GM21825 (cell line): ENCODE results near the gene GCN1.

ENCODE experiments used
- ATAC-seq: cut with Tn5 transposase; IDR thresholded peaks from one replicate; pipeline ENCODE4 v1.9.1; 2021; ENCODE audit warnings: mild to moderate bottlenecking, moderate library complexity; ENCODE audit not compliant: unreplicated experiment

GCN1 gene

DNA sequence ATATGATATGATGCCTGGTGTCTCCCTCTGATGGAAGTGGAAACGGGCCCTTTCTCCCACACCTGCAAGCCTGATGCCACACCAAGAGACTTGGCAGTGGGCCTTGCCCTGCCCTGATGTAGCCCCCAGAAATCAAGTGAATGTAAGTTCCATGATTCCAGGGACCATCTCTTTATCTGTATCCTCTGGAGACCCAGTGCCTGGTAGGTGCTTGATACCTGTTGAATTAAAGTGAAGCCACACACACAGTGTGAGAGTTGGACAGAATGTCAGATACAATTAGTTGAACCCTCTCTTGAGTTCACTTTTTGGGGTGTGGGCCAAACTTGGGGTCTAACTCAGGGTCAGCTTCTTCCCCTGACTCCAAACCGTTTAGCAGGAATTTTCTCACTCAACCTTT, 73.2 kb downstream of the GCN1 start:
- no peak for ATAC-seq

DNA sequence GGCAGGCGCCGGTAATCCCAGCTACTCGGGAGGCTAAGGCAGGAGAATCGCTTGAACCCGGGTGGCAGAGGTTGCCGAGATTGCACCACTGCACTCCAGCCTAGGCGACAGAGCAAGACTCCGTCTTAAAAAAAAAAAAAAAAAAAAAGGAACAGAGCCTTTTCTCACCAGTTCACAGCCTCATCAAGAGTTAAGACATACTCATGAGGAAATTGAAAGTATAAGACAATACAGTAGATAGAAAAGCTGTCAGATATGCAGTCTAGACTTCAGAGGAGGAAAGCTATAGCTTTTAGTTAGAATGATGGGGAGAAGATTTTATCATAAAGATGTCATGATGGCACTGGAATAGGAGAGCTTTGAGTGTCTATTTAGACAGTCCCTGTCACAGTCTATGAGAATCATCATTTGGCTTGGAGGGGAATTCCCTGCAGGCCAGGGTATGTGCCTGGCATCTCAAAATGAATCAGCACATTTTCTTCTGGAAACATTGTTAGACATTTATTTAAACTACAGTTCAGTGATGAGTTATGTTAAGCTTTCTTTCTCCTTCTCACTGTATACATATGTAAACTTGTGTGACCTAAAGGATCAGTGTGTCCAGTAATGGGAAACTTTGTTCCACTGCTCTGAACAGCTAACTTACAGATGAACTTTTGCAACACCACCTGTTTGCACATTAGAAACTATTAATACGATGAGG, 75.1 kb downstream of the GCN1 start:
- peak; percentile 28 for ATAC-seq

DNA sequence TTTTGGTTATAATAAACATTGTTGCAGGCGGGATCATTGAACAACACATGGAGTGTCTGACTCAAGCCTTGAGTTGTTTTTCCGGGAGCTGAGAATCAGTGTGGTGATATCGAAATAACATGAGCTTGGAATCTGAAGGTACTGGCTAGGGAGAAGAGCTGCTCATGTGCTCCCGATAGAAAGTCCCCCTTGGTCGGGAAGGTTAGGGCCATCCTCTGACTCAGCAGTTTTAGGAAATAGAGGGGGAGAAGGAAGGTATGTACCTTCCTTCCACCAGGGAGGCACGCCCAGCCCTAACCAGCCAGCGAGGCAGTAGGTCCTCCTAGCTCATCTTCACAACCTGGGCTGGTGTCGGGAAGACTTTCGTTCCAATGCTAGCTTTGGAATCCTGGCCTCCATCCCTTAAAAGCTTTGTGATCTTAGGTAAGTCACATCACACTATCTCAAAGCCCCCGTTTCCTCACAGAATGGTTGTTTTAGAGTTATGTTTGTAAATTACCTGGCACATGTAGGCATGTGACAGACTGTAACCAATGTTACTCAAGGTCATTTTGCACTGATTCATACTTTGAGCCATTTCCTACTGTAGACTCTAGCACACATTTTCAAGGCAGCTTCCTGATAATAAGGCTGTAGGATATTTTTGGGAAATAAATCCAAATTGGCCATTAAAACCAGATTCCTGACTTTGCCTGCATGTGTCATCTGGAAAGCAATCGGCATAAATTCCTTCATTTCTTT, 76.0 kb downstream of the GCN1 start:
- ATAC-seq, result no peak

DNA sequence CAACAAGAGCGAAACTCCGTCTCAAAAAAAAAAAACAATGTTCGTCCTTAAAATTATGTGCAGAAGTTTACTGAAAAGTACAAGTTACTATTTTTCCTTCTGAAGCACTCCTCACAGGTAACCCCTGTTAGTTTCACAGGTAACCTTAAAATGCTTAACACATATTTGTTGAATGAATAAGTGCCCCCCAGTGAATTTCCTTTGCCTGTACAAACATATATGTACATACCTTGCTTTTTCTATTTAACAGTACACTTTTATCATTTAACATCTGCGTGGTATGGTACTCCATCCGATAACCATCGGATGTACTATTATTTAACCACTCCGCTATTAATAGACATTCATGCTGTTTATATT, 76.6 kb downstream of the GCN1 start:
- no peak for ATAC-seq

DNA sequence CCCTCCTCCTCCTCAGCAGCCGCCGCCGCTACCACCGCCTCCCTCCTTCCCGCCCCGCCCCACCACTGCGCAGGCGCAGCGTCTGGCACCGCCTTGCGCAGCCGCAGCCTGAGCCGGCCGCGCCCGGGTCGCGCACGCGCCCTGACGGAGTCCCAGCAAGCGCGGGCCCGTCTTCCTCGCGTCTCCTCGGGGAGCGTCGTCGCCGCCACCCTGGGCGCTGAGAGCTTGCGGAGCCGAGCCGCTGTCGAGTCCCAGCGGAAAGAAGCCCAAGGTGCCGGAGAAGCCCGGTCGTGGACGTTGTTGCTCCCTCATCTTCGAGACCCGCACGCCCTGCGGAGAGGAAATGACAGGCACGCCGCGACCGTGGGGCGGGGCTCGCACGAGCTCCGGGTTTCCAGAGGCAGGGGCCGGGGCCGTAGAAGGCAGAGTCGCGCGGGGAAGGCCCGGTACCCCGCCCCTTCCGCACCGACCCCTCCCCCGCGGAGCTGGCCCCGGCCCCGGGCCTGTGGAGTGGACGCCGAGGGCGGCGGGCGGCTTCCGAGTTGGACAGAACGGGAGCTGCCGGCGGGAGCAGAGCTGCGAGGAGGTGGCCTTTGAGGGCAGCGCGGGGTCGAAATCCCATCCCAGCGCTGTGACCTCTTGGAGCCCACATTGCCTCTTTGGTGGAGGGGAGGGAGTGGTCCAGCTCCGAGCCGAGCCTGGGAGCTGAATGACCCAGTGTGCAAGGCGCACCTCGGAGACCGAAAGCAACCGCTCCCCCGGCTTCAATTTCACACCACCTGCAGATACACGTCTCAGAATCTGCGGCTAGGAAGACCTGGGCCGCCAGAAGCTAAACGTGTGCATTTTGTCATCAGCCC, 77.5 kb downstream of the GCN1 start:
- ATAC-seq, result peak; percentile 38

DNA sequence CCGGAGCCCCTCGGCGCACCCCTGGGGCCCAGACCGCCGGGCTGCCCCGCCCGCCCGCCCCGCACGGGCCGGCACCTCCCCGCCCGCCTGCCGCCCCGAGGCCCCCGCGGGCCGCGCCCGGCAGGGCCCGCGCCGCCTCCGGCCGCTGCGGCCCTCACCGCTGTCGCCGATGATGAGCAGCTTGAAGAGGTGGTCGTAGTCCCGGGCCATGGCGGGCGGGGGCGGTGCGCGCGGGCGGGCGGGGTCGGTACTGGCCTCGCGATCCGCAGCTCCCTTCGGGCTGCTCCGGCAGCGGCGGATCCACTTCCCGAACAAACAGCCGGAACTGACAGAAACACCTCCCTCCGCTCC, 78.1 kb downstream of the GCN1 start, which contains the start of gene RAB35:
Gene RAB35 (minus strand): TSS at position 313 of the 351 bp plus-strand sequence. CDS start 103 bp downstream, at position 210.
- no peak for ATAC-seq

DNA sequence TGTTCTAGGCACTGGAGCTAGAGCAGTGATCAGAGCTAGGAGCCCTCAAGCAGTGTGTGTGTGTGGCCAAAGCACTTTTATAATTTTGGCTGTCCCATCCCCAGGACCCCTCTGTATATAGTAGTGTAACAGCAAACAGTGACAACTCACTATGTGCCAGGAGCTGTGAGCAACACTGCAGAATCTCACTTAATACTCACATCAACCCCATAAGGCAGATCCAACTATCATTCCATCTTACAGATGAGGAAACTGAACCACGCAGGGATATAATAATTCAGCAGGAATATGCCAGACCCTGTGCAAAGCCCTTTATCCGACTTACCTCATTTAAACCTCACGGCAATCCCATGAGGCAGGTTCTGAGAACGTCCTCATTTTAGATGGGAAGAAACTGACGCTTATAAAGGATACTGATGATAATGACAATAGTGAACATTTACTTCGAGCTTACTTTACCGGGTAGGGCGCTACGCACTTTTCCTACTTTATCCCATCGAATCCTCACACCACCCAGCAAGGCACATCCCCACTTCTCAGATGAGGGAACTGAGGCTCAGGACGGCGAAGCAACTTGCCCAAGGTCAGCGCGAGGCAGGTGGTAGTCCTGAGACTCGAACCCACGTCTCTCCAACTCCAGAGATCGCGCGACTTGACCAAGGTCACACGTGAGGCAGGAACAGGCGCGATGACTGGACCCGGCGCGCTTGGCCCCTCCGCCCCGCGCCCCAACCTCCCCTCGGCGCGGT, 78.6 kb downstream of the GCN1 start:
- peak; percentile 1 for ATAC-seq

DNA sequence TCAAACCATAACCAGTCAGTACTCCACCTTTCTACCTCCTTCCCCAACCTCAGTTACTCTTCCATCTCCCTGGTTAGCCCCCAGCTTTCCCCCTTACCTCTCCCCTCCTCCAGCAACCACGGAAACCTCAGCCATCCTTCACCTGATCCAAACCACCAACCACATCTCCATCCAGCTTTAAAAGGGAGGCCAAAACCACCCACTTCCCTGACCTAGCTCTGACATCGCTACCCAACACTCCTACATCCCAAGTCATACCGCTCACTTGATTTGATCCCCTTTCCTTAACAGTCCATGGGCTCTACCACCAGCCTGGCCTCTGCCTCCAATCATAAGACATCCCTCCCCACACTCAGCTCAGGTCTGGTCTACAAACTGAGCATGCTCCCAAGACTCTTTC, 79.4 kb downstream of the GCN1 start:
- ATAC-seq, result no peak

DNA sequence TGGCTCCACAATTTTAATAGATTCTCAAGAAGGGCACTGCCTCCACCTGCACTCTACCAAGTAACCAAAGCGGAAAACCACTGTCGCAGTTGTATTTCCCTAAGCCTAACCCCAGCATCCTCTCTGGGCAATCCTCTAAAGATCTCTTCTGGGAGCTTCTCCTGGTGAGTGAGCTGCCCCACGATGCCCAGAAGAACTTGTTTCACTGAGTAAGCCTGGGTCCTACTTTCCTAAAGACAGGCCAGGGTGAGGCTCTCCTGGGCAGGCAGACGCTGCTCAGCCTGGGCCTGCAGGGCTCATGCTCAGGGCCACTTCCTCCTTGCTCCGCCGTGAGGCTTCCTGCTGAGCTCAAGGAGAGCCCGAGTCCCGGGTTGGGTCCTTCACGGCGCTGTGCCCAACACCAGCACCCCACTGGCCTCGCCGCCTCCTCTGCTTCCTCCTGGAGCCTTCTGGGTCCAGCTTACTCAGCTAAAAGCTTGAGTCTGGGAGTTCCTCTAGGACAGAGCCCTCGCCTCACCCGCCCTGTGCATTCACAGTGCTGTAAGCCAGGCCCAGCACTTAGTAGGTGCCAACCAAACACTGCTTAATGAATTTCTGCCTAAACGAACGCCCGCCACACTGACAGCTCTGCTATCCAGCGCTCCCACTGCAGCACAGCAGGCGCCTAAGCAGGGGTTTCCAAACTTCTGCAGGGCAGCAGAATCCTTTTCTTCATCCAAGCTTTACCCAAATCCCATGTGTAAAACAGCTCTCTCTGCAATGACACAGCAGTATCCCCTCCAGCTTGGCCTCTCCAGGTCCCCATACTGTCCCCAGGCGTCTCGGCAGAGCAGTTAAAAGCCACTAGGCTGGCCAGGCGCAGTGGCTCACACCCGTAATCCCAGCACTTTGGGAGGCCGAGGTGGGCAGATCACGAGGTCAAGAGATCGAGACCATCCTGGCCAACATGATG, 83.7 kb downstream of the GCN1 start:
- ATAC-seq, result peak; percentile 54

DNA sequence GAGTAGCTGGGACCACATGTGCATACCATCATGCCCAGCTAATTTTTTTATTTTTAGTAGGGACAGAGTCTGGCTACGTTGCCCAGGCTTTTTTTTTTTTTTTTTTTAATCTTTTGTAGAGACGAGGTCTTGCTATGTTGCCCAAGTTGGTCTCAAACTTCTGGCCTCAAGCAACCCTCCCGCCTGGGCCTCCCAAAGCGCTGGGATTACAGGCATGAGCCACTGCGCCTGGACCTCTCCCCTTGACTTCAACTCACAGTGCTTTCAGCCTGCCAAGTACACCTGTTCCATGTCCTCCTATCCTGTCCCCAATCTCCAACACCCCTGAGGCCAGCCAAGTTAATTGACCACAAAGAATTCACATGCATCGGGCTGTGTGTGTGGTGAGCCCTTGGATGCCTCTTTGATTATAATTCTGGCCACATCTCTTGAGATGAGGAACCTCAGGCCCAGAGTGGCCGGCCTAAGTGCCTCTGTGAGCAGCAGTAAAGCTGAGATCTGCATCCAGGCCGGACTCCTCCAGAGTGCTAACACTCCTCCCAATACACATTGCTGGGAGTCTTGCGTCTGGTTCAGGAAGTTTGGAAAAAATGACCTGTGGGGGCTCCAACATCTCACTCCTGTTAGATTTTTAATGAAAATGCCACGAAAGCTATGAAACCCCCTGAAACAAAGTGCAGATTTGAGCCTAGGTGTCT, 84.8 kb downstream of the GCN1 start:
- no peak for ATAC-seq

DNA sequence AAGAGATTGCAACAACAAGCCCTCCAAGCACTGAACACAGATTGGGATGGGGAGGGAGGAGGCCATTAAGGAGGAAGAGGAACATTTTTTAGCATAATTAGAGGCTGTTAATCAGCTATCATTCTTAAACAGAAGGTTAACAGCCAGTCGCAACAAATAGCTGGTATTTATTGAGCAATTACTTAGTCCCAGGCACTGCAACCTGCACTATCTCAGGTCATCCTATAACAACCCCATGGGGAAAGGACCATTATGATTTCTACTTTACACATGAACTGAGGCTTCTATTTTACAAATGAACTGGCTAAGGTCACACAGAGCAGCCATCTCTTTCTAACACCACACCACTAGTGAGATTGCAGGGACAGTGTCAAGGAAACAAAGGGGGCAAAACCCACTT, 88.4 kb downstream of the GCN1 start:
- ATAC-seq, result no peak

DNA sequence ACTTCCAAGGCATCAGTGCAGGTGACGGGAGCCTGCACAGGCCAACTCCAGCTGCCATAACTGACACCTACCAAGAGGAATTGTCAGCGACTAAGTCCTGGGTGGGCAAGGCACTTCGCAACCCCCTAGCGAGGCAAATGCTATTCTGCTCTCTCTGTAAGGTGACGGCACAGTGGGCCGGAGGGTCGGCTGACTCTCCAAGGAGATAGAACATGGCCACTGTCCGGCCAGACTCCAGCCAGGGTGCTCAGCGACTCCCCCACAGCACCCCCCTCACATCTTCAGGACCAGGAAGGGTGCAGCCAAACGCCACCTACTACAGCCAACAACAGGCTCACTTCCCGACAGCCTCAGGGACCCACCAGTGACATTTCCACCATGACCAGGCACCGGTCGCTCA, 91.1 kb downstream of the GCN1 start:
- no peak for ATAC-seq

DNA sequence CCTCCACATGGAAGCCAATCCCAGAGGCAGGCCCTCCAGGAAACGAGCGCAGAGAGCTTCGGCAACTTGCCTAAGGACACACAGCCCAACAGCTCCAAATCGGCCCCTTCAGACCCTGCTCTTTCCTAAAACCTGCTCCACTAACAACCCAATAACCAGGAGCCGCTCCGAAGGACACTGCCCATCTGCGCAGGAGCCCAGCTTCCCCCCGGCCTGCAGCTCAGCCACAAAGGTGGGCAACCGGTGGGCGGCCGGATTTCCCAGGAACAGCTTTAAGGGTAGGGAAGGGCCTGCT, 91.5 kb downstream of the GCN1 start:
- no peak for ATAC-seq

DNA sequence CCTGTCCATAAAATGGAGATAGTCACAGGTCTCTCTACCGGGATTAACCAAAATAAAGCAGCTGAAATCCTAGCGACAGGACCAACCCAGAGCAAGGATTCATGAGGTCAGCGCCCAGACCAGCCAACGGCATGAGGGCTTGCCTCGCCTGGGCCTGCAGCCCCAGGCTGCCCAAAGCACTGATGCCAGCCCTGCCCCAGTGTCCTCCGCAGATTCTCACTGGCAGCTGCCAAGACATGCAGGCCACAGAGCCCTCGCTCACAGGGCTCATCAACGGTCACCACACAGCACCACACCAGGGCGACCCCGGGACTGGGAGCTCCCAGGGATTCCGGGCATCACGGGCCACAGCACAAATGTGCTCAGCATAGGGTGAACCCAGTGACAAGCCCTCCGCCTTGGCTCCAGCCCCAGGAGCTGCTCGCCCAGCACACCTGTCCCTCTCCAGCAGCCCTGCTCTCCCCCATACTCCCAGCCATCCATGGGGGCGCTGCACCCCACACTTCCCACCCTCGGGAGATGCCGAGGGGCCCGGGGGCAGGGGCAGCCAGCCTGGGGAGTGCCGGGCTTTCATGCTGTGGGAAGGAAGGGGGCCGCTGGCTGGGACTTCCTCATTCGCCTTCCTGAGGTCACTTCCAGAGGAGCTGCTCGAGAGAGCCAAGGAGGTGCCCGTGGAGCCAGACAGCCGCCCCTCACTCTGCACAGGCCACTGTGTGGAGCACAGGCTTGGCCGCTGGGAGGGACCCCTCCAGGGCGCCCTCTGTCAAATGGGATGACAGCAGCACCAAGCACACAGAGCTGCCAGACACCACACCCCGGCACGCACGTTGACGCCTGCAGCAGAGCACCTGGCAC, 92.1 kb downstream of the GCN1 start:
- ATAC-seq, result no peak

DNA sequence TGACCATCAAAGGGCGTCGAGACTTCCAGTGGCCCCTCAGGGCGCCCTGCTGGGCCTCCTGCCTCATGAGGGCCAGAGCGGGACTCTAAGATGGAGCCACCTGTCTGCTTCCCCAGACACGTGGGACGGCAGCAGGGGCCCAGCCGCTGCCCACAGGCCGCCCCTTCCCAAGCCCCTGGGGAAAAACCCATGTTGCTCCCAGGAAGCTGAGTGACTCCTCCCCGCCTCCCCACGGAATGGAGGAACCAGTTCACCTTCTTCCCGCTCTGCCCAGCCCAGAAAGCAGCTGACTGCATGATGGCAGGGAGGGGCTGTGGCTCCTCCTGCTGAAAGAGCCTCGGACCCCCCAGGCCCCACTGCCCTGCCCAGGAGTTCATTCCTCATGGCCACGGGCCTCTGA, 92.9 kb downstream of the GCN1 start:
- peak; percentile 10 for ATAC-seq

DNA sequence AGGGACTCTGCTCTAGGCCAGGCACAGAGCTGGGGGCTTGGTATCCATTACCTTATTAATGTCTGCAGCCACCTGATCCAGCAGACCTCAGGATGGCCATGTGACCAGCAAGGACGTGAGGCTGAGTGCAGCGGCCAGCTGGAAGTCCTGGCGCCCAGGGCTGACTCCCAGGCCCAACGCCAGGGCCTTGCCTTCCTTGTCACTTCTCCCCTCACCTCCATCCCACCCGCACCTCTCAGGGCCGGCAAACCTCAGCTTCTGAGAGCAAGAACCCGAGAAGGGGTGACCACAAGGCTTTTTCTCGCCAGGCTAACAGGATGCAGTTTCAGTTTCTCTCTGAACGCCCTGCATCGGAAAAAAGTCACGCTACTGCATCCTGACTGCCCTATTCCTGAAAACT, 93.3 kb downstream of the GCN1 start:
- ATAC-seq, result peak; percentile 45

DNA sequence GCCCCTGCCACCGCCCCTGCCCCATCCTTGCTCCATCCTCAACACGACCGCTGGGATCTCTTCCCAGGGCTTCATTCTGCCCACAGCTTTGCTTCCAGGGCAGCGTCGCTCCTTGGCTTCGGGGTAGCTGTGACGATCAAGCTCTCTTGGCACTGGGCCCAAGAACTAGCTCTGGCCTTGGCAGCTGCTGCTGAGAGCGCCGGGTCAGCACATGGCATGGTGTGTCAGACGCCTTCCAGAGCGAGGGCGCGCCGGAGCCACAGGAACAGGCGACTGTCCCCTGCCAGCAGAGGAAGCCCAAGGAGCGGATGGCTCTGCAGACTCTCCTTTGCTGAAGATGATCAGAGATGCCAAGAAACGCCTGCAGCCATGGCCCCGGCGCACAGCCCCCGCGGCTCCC, 93.9 kb downstream of the GCN1 start:
- no peak for ATAC-seq

DNA sequence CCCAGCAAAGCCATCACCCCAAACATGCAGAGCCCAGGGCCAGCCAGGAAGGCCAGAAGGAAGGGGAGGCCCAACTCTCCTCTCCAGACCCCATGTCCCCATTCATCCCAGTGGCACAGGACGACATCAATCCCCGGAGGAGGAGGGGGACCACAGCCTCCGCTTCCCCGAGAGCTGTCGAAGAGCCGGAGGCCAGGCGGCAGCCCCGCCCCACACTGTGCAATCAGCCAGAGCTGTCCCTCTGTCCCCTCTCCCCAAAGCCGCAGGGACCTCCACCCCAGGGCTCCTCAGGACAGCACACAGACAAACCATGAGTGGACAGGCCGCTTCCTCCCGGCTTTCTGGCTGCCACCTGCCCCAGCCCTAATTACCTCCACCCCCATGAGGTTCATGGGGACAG, 94.8 kb downstream of the GCN1 start:
- no peak for ATAC-seq
